ENCODE measurements around the gene CUTC. TPM values are rescaled to one million over a fixed set of nuclear protein-coding genes. Genes with fewer than 3 reads are reported as not detected.
"Not testable (repeated sequence)": the region's sequence is repeated elsewhere in the genome, so short reads cannot be mapped to it uniquely, and the experiment has no call there.

Gene CUTC
- total RNA-seq = 10 to 100 TPM; 18.9 to 23.4 TPM
- long read RNA-seq, transcript CUTC-202 (9 exons, 1,346 nt) = major isoform, 18 of 27 reads
- long read RNA-seq, partial matches to known transcripts = 0 of 27 reads
- long read RNA-seq, other reads (novel, unspliced or antisense) = 6 of 27 reads

DNA sequence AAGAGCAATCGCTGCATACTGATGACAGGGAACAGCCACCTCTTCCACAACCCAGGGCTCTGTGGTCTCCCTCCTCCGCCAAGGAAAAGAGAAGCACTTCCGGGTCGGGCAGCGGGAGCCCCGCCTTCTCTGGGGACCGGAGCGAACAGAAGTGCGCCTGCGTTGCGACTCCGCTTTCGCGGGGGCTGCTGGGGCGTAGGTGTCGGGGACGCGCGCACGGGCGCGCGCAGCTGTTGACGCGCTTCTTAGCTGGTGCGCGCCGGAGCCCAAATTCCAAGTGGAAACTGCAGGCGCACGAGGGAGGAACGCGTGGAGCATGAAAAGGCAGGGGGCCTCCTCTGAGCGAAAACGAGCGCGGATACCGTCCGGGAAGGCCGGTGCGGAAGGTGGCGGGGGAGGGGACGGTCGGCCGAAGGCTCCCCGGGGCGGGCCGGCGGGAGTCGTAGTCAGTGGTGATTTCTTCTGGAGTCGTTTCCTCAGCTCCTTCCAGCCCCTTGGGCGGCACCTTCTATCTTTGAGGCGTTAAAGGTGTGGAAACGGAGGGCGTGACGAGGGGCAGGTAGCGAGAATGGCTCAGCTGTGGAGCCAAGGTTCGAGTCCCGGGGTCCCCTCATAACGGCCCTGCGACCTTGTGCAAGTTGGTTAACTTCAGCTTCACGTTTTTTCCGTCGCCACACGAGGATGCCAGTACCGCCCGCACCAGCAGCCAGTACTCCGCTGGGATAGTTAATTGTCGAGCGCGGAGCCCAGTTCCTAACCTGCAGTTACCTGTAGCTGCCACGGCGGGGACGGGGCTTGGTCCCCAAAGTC, at the start of gene CUTC, which contains the start of gene COX15:
Gene CUTC (plus strand): TSS at position 202 of the 810 bp plus-strand sequence. CDS start 115 bp downstream, at position 317.
Gene COX15 (minus strand): TSS at position 95 of the 810 bp plus-strand sequence. CDS start 78 bp downstream, at position 17.
- intact Hi-C loops (cut with DNase I) = no loop called here
- DNase-seq (peak; percentile 98), ATAC-seq (peak; percentile 98)

- no peak for DNase-seq
- ATAC-seq = peak in 1 of 2 donors; percentile 53
- intact Hi-C loops (cut with DNase I) = no loop called here
These were observed 49.3 kb upstream of the CUTC start for GRCh38 chr10:99682752-99683151.

- intact Hi-C loops (cut with DNase I) = no loop called here
- DNase-seq (no peak), ATAC-seq (peak in 1 of 2 donors; percentile 58)
These were observed 46.5 kb upstream of the CUTC start for GRCh38 chr10:99685597-99685967.

GRCh38 chr10:99689461-99689860, 42.6 kb upstream of the CUTC start:
- ATAC-seq = no peak
- DNase-seq = no peak
- intact Hi-C loops (cut with DNase I) = no loop called here

DNA sequence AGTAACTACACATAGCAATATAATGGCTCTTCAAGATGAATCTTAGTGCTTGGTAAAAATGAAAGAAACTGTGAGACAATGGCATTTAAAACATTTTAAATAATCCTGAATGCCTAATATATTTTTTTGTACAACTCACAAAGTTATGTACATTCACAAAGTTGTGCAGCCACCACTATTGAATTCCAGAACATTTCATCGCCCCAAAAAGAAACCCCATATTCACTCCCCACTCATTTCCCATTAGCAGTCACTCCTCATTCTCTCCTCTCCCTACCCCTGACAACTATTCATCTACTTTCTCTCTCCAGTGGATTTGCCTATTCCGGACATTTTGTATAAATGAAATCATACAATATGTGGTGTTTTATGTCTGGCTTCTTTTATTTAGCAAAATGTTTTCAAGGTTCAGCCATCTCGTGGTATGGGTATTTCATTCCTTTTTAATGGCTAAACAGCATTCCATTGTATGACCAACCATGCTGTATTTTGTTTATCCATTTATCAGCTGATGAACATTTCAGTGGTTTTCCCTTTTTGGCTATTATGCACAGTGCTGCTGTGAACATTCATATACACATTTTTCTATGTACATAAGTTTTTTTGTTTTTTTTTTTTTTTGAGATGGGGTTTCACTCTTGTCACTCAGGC, 38.0 kb upstream of the CUTC start:
- intact Hi-C loops (cut with DNase I) = no loop called here
- ATAC-seq = no peak
- no peak for DNase-seq

DNA sequence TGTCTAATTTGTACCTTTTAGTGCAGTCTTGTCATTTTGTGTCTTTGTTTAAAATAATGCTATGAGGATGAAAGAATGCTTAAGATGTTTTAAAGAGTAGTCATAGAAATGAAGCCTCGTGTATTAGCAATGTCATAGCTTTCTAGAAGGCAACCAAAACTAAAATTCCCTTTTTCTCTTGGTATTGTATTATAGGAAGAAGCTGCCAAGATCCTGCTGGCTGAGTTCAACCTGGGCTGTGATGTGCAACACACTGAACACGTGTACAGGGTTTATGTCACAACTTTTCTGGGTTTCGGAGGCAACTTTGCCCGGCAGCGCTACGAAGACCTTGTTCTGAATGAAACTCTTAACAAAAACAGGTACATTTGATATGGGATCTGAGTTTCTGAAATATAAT, 36.3 kb upstream of the CUTC start:
- intact Hi-C loops (cut with DNase I) = no loop called here
- ATAC-seq = no peak
- DNase-seq = no peak

DNA sequence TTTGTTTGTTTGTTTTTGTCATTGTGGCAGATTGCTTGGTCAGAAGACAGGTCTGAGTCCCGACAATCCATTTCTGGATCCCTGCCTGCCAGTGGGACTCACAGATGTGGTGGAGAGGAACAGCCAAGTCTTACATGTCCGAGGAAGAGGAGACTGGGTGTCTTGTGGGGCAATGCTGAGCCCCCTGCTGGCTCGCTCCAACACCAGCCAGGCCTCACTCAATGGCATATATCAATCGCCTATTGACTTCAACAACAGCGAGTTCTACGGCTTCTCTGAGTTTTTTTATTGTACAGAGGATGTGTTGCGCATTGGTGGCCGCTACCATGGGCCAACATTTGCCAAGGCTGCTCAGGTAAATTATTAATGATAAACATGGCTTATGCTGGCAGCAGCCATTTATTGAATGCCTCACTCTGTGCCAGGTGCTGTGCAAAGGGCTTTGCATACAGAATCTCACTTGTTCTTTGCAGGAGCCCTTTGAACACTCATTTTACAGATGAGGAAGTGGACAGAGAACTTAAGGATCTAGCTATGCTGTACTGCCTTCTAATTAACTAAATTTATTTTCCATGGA, 33.4 kb upstream of the CUTC start:
- ATAC-seq = no peak
- intact Hi-C loops (cut with DNase I) = no loop called here
- no peak for DNase-seq

- intact Hi-C loops (cut with DNase I) = no loop called here
- DNase-seq = no peak
- ATAC-seq = no peak
These were observed 31.4 kb upstream of the CUTC start for GRCh38 chr10:99700649-99701048.

GRCh38 chr10:99708428-99709012, 23.5 kb upstream of the CUTC start:
- intact Hi-C loops (cut with DNase I) = no loop called here
- no peak for ATAC-seq
- DNase-seq = no peak

DNA sequence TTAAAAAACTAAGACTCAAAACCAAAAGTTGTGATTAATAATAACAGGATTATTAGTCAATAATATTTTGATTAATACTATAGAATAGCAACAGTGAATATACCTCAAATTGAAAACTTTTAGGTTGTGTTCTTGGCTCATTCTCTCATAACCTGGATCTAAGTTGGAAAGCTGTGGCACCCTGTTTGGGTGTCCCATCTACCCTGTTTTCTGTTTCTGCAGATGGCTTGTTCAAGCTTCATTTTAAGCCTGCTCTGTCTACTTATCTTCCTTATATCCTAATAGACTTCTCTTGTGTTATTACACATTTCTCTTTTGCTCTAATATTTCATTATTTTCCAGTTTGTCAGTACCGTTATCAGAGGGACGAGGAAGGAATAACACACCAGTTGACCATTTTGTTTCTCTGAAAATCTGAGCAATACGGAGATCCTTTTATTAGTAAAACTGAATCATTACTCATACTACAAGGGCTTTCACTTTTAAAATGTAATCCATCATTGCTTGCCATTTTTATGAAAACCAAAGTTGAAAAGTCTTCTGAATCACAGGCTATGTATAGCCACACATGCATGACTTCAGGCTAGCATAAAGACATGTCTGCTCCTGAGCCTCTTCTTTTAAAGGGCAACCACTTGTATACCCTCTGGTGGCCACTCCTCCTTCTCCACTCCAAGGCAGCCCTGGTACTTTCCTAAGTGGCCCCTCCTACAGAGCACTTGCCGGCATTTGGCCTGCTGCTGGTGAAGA, 22.4 kb upstream of the CUTC start:
- no peak for ATAC-seq
- no peak for DNase-seq
- intact Hi-C loops (cut with DNase I) = loop anchor here (10.0 kb wide), 2 partner anchors 85 to 275 kb away; partner anchors contain the start of genes SLC25A28 (in 2 of the 2) and GOT1 (in 1 of the 2)

GRCh38 chr10:99711129-99711719, 20.8 kb upstream of the CUTC start:
- peak; percentile 64 to 67 for ATAC-seq
- intact Hi-C loops (cut with DNase I) = loop anchor here (10.0 kb wide), 2 partner anchors 86 to 276 kb away; partner anchors contain the start of genes SLC25A28 (in 2 of the 2) and GOT1 (in 1 of the 2)
- no peak for DNase-seq

DNA sequence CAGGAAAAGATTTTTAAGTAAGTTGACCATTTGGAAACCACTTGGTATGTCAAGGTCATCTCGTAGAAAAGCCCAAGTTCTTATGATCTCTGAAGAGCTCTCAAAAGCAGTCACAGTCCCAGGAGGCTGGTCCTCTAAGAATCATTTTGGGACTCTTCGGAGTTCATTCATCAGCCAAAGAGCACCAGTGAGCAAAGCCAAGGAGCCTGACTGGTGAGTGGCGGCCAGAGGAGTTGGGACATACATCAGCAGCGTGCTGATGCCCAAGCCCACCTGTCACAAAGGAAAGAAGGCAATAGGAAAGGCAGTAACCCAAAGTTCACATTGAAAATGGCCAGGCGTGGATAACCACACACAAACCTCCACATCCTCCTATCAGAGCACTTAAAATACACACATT, 17.6 kb upstream of the CUTC start:
- ATAC-seq (no peak), DNase-seq (no peak)
- intact Hi-C loops (cut with DNase I) = loop anchor here (10.0 kb wide), 2 partner anchors 90 to 280 kb away; partner anchors contain the start of genes SLC25A28 (in 2 of the 2) and GOT1 (in 1 of the 2)

DNA sequence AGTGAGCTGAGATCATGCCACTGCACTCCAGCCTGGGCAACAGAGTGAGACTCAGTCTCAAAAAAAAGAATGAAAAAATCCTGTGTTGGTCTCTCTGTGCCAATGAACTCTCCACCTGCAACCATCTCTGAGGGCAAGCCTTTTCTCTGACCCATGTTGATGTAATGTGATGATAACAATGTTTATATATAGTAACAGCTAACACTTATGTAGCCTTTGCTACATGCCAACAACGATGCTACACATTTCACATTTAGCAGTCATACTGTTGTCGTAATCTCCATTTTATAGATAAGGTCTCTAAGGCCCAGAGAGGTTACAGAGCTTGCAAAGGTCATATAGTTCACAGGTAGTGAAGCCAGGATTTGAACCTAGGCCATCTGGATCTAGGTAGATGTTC, 11.6 kb upstream of the CUTC start:
- ATAC-seq (no peak), DNase-seq (no peak)
- intact Hi-C loops (cut with DNase I) = no loop called here

DNA sequence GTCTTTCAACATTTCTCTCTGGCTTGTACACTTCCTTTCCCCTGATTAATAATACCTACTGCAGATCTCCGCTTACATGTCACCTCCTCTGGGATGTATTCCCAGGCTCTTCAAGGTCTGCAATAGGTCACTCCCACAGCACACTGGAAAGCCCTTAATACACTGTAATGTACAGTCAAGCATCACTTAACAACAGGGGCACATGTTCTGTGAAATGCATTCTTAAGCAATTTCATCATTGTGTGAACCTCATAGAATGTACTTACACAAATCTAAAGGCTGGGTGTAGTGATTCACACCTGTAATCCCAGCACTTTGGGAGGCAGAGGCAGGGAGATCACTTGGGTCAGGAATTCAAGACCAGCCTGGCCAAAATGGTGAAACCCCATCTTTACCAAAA, 2.0 kb upstream of the CUTC start:
- no peak for DNase-seq
- ATAC-seq = no peak
- intact Hi-C loops (cut with DNase I) = no loop called here

DNA sequence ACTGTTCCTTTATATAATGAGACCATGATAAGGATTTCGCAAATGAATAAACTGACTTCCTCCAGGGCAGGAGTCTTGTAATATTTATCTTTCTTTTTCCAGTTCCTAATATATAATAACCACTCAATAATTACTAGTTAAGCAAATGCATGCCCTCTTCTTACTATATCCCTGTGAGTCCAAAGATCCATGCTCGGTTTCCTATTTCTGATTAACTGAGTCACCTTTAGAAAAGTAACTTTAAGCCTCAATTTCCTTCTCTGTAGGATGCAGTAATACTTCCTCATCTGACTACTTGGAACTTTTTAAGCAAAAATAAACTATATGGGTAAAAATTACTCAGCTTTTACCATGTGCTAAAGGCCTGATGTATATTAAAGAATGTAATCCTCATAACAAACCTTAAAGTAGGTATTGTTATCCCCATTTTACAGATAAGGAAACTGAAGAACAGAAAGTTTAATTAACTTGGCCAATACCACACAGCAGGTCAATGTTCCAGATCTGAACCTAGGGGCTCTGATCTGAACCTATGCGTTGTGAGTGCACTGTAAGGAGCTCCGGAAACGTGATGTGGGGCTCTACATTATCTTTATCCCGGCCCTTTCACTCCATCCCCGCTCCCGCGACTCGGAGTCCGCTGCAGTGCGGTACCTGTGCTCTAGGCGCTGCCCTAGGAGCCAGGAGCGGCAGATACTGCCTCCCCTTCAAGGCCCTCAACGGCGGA, 565 bp upstream of the CUTC start:
- ATAC-seq = peak; percentile 10 to 48
- no peak for DNase-seq
- intact Hi-C loops (cut with DNase I) = no loop called here

GRCh38 chr10:99733366-99733765, 1.3 kb downstream of the CUTC start:
- ATAC-seq (no peak), DNase-seq (no peak)
- intact Hi-C loops (cut with DNase I) = no loop called here

GRCh38 chr10:99734111-99734510, 2.1 kb downstream of the CUTC start:
- intact Hi-C loops (cut with DNase I); ATAC-seq: not testable (repeated sequence)

DNA sequence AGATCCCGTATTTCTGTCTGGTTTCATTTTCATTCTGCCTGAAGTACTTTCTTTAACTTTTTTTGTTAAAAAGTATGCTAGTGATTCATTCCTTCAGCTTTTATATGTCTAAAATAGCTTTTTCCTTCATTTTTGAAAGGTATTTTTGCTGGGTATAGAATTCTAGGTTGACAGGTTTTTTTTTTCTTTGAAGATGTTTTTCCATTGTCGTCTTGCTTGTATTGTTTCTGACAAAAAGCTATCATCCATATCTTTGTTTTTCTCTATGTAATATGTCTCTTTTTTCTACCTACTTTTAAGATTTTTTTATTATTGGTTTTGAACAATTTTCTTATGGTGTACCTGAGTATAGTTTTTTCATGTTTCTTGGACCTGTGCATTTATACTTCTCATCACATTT, 8.2 kb downstream of the CUTC start:
- no peak for DNase-seq
- intact Hi-C loops (cut with DNase I) = no loop called here
- ATAC-seq = no peak

More at GRCh38 chr10:99734111-99734510, 2.1 kb downstream of the CUTC start:
- not testable (repeated sequence) for DNase-seq
